ENCODE results near the gene EIF4E1B. TPM values are rescaled to one million over a fixed set of nuclear protein-coding genes. Genes with fewer than 3 reads are reported as not detected.
"Not testable (repeated sequence)": the region's sequence is repeated elsewhere in the genome, so short reads cannot be mapped to it uniquely, and the experiment has no call there.

The EIF4E1B gene
- total and polyA plus RNA-seq, 2 experiments from 2014 or later = 0.17 TPM; not detected in 1

GRCh38 chr5:176596689-176597416 lies 33.6 kb upstream of the EIF4E1B start (continued):
- TF ChIP-seq STAT1 (IDR thresholded peaks at IDR 0.05; ENCODE audit: unreplicated experiment) = no peak

GRCh38 chr5:176597417-176598389 lies 32.8 kb upstream of the EIF4E1B start:
- peaks cover 4% of the 10 kb centered on the region for H3K4me1 Mint-ChIP-seq
- peak; percentile 38 for DNase-seq (ENCODE audit: low spot score)
- Histone ChIP-seq H4K20me1 (replicated peaks; ENCODE audit: insufficient read depth) (no peaks in the 10 kb centered on the region), H3F3A (replicated peaks; ENCODE audit: low read depth) (no peaks in the 10 kb centered on the region), H3K4me2 (peak overlapping the region; percentile 73), H3K4me1 (ENCODE audit: insufficient read depth) (no peaks in the 10 kb centered on the region), H3K27me3 (ENCODE audit: insufficient read depth) (peaks cover 16% of the 10 kb centered on the region), H3K9me2 (ENCODE audit: insufficient read depth) (peaks cover 5% of the 10 kb centered on the region; the same call in 1 of the 2 replicates), H3K36me3 (ENCODE audit: insufficient read depth) (no peaks in the 10 kb centered on the region), H3K27ac (ENCODE audit: low read depth) (no peak overlapping the region), H3K4me3 (peak overlapping the region; percentile 49), H3K79me2 (replicated peaks; ENCODE audit: insufficient read depth) (no peaks in the 10 kb centered on the region), H2AFZ (peak overlapping the region; percentile 84; the same call in 1 of the 2 replicates)
- peaks cover 13% of the 10 kb centered on the region for H3K9me3 Mint-ChIP-seq
- TF ChIP-seq JUNB (IDR thresholded peaks at IDR 0.05; ENCODE audit: unreplicated experiment) = no peak
- TF ChIP-seq, protein P1, sequence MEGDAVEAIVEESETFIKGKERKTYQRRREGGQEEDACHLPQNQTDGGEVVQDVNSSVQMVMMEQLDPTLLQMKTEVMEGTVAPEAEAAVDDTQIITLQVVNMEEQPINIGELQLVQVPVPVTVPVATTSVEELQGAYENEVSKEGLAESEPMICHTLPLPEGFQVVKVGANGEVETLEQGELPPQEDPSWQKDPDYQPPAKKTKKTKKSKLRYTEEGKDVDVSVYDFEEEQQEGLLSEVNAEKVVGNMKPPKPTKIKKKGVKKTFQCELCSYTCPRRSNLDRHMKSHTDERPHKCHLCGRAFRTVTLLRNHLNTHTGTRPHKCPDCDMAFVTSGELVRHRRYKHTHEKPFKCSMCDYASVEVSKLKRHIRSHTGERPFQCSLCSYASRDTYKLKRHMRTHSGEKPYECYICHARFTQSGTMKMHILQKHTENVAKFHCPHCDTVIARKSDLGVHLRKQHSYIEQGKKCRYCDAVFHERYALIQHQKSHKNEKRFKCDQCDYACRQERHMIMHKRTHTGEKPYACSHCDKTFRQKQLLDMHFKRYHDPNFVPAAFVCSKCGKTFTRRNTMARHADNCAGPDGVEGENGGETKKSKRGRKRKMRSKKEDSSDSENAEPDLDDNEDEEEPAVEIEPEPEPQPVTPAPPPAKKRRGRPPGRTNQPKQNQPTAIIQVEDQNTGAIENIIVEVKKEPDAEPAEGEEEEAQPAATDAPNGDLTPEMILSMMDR (conservative IDR thresholded peaks at IDR 0.05; ENCODE audit: low read depth in 2 of 2) = peak in 1 of 2 experiments; percentile 65; a peak in 2 of 4 replicates
- ATAC-seq = peak; percentile 14
- no peak overlapping the region for H3K27ac Mint-ChIP-seq
- H3K27me3 Mint-ChIP-seq (ENCODE audit: insufficient read depth, low read depth, poor library complexity) = peaks cover 26% of the 10 kb centered on the region
- peaks cover 22% of the 10 kb centered on the region for H3K36me3 Mint-ChIP-seq (ENCODE audit: low read depth)
- peak overlapping the region; percentile 32; the same call in 2 of the 3 replicates for H3K4me3 Mint-ChIP-seq

DNA sequence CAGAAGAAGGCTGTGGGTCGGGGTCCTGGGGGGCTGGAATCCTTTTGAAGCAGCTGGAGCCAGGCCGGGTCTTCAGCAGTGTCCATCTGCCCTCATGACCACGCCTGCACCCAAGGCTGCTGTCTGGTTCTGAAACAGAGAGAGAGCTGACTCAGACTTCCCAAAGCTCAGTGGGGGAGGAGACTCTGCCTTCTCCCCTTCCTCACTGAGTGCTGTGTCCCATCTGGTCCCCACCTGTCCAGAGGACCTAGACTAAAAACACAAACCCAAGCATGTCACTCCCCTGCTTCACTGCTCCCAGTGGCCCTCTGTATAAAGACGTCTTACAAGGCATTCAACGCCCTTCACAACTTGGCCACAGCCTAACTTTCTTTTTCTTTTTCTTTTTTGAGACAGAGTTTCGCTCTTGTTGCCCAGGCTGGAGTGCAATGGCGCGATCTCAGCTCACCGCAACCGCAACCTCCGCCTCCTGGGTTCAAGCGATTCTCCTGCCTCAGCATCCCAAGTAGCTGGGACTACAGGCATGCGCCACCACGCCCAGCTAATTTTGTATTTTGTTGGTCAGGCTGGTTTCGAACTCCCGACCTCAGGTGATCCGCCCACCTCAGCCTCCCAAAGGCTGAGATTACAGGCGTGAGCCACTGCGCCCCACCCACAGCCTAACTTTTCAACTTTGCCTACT lies 30.6 kb upstream of the EIF4E1B start:
- not testable (repeated sequence) for H3K4me1 ChIP-seq (ENCODE audit: insufficient read depth); H3K4me3 ChIP-seq; H3K27ac ChIP-seq (ENCODE audit: low read depth); H3K4me2 ChIP-seq; DNase-seq (ENCODE audit: low spot score); H3K79me2 ChIP-seq (replicated peaks; ENCODE audit: insufficient read depth); ATAC-seq; H3K27ac Mint-ChIP-seq; H3K9me2 ChIP-seq (ENCODE audit: insufficient read depth); H3K36me3 ChIP-seq (ENCODE audit: insufficient read depth); H2AFZ ChIP-seq; H3K4me3 Mint-ChIP-seq; H3F3A ChIP-seq (replicated peaks; ENCODE audit: low read depth)
- peaks cover 14% of the 10 kb centered on the region for H3K4me1 Mint-ChIP-seq
- peaks cover 13% of the 10 kb centered on the region for H3K9me3 Mint-ChIP-seq
- H4K20me1 ChIP-seq (replicated peaks; ENCODE audit: insufficient read depth) = peaks cover 13% of the 10 kb centered on the region; the same call in 1 of the 2 replicates
- peaks cover 18% of the 10 kb centered on the region for H3K36me3 Mint-ChIP-seq (ENCODE audit: low read depth)
- peaks cover 20% of the 10 kb centered on the region for H3K27me3 Mint-ChIP-seq (ENCODE audit: insufficient read depth, low read depth, poor library complexity)
- peaks cover 16% of the 10 kb centered on the region for H3K27me3 ChIP-seq (ENCODE audit: insufficient read depth)
